GM23338 (cell line): ENCODE data around the gene ZBTB20. TPM values are rescaled to one million over a fixed set of nuclear protein-coding genes. Genes with fewer than 3 reads are reported as not detected.

ENCODE experiments used
- ATAC-seq: fragments of 200-7000 bp; cut with Tn5 transposase; 3 replicates; pipeline ENCODE4 v1.9.1; 2020
- DNase-seq: peaks from one replicate; pipeline ENCODE4 v3.0.0-alpha.2; 2015; ENCODE audit warnings: low spot score
- H2AFZ ChIP-seq: fragments of 200-600 bp; sonication (generic); 2 replicates; pipeline ENCODE4 v1.8.0; 2016; ENCODE audit warnings: antibody characterized with exemption, mild to moderate bottlenecking, moderate library complexity
- H3F3A ChIP-seq: fragments of 200-600 bp; sonication (generic); replicated peaks from 2 replicates; pipeline ENCODE4 v1.8.0; 2017; ENCODE audit warnings: antibody characterized with exemption, mixed run types, low read depth
- H3K27ac ChIP-seq: fragments of 200-600 bp; sonication (generic); 2 replicates; pipeline ENCODE4 v1.6.1; 2016; ENCODE audit warnings: low read depth
- H3K27me3 ChIP-seq: fragments of 200-600 bp; sonication (generic); 2 replicates; pipeline ENCODE4 v1.8.0; 2016; ENCODE audit warnings: mild to moderate bottlenecking, mixed run types, moderate library complexity; ENCODE audit not compliant: insufficient read depth
- H3K36me3 ChIP-seq: fragments of 200-600 bp; sonication (generic); 2 replicates; pipeline ENCODE4 v1.8.0; 2016; ENCODE audit warnings: mild to moderate bottlenecking; ENCODE audit not compliant: insufficient read depth
- H3K4me1 ChIP-seq: fragments of 200-600 bp; sonication (generic); 2 replicates; pipeline ENCODE4 v1.8.0; 2016; ENCODE audit warnings: mild to moderate bottlenecking, moderate library complexity; ENCODE audit not compliant: insufficient read depth
- H3K4me2 ChIP-seq: fragments of 200-600 bp; sonication (generic); 2 replicates; pipeline ENCODE4 v1.7.1; 2017; ENCODE audit warnings: mixed run types
- H3K4me3 ChIP-seq: fragments of 200-600 bp; sonication (generic); 2 replicates; pipeline ENCODE4 v1.6.1; 2016; ENCODE audit warnings: mixed run types
- H3K79me2 ChIP-seq: fragments of 200-600 bp; sonication (generic); replicated peaks from 2 replicates; pipeline ENCODE4 v1.8.0; 2017; ENCODE audit warnings: mild to moderate bottlenecking; ENCODE audit not compliant: insufficient read depth
- H3K9me2 ChIP-seq: fragments of 200-600 bp; sonication (generic); 2 replicates; pipeline ENCODE4 v1.8.0; 2017; ENCODE audit not compliant: insufficient read depth
- H4K20me1 ChIP-seq: fragments of 200-600 bp; sonication (generic); replicated peaks from 2 replicates; pipeline ENCODE4 v1.8.0; 2017; ENCODE audit warnings: mild to moderate bottlenecking; ENCODE audit not compliant: insufficient read depth
- H3K27ac Mint-ChIP-seq: 2 replicates; pipeline ENCODE4 v1.8.0; 2020; ENCODE audit warnings: inconsistent platforms, mild to moderate bottlenecking, moderate library complexity, mixed read lengths
- H3K27me3 Mint-ChIP-seq: 3 replicates; pipeline ENCODE4 v1.8.0; 2022; ENCODE audit warnings: low read depth, mild to moderate bottlenecking, moderate library complexity, mixed read lengths, inconsistent platforms; ENCODE audit not compliant: insufficient read depth, poor library complexity
- H3K36me3 Mint-ChIP-seq: 3 replicates; pipeline ENCODE4 v1.8.0; 2021; ENCODE audit warnings: low read depth, mild to moderate bottlenecking, inconsistent platforms, moderate library complexity, mixed read lengths
- H3K4me1 Mint-ChIP-seq: 3 replicates; pipeline ENCODE4 v1.8.0; 2020; ENCODE audit warnings: mild to moderate bottlenecking, inconsistent platforms, mixed read lengths
- H3K4me3 Mint-ChIP-seq: 3 replicates; pipeline ENCODE4 v1.8.0; 2021; ENCODE audit warnings: moderate library complexity, mild to moderate bottlenecking, inconsistent platforms, mixed read lengths
- H3K9me3 Mint-ChIP-seq: 3 replicates; pipeline ENCODE4 v1.8.0; 2020; ENCODE audit warnings: moderate library complexity, mild to moderate bottlenecking, inconsistent platforms, mixed read lengths
- CTCF ChIP-seq, 2 experiments: fragments of 200-600 bp in 1 of 2; sonication (generic) in 1 of 2; conservative IDR thresholded peaks; 2 replicates each; pipeline versions ENCODE4 v1.5.1 to v1.6.1; 2016 to 2017; ENCODE audit warnings: antibody characterized with exemption in 2 of 2, low read depth in 2 of 2, mild to moderate bottlenecking in 2 of 2, moderate library complexity in 1 of 2
- ETS1 ChIP-seq: IDR thresholded peaks from 2 replicates; pipeline ENCODE4 v1.6.1; 2016; ENCODE audit warnings: antibody characterized with exemption
- EZH2 ChIP-seq: fragments of 200-600 bp; sonication (generic); IDR thresholded peaks from one replicate; pipeline ENCODE4 v1.8.0; 2017; ENCODE audit warnings: antibody characterized with exemption, mild to moderate bottlenecking, low read depth; ENCODE audit not compliant: unreplicated experiment
- EZH2phosphoT487 ChIP-seq: fragments of 200-600 bp; sonication (generic); IDR thresholded peaks from one replicate; pipeline ENCODE4 v1.8.1; 2018; ENCODE audit warnings: antibody characterized with exemption; ENCODE audit not compliant: unreplicated experiment
- JUNB ChIP-seq: IDR thresholded peaks from one replicate; pipeline ENCODE4 v1.6.1; 2016; ENCODE audit warnings: antibody characterized with exemption; ENCODE audit not compliant: unreplicated experiment
- NANOG ChIP-seq: IDR thresholded peaks from 2 replicates; pipeline ENCODE4 v1.6.1; 2016; ENCODE audit warnings: antibody characterized with exemption, borderline replicate concordance
- POLR2AphosphoS5 ChIP-seq: IDR thresholded peaks from 2 replicates; pipeline ENCODE4 v1.6.1; 2016; ENCODE audit warnings: antibody characterized with exemption, low read depth
- REST ChIP-seq: IDR thresholded peaks from one replicate; pipeline ENCODE4 v1.6.1; 2018; ENCODE audit warnings: antibody characterized with exemption; ENCODE audit not compliant: unreplicated experiment
- STAT1 ChIP-seq: IDR thresholded peaks from one replicate; pipeline ENCODE4 v1.6.1; 2016; ENCODE audit warnings: antibody characterized with exemption; ENCODE audit not compliant: unreplicated experiment
- ZNF114 ChIP-seq: fragments of 250-450 bp; sonication (Bioruptor Pico); IDR thresholded peaks from 2 replicates; pipeline ENCODE4 v1.5.0; 2020; ENCODE audit warnings: mild to moderate bottlenecking, moderate library complexity
- ZNF331 ChIP-seq: fragments of 250-450 bp; sonication (Bioruptor Pico); IDR thresholded peaks from 2 replicates; pipeline ENCODE4 v1.5.0; 2020; ENCODE audit warnings: low read depth, mild to moderate bottlenecking, moderate library complexity
- ZNF462 ChIP-seq: fragments of 250-450 bp; sonication (Bioruptor Pico); IDR thresholded peaks from 2 replicates; pipeline ENCODE4 v1.5.0; 2020; ENCODE audit warnings: mild to moderate bottlenecking, moderate library complexity
- polyA plus RNA-seq: library from polyadenylated mRNA; unstranded; fragments of >200 nt; fragmentation: Nextera tagmentation; extraction: Ambion mirVana; gene quantifications from 2 replicates; pipeline ENCODE4 v1.2.1, GENCODE V29; 2016
- total RNA-seq: library from RNA; depleted of rRNA; stranded (reverse); fragments of >200 nt; shearing (Covaris generic); gene quantifications from 2 replicates; pipeline ENCODE4 v1.2.3, GENCODE V29; 2014

ZBTB20 gene
- total and polyA plus RNA-seq, 2 experiments from 2014 or later = 2.0 to 3.3 TPM

GRCh38 chr3:114691871-114692270 is 455.2 kb downstream of the ZBTB20 start (continued):
- TF ChIP-seq REST = no peak
- no peak for TF ChIP-seq JUNB
- no peak for TF ChIP-seq ETS1

GRCh38 chr3:114690911-114691310 is 456.2 kb downstream of the ZBTB20 start:
- Histone ChIP-seq H3K79me2 (no peaks in the 10 kb centered on the region), H3K4me1 (peaks cover 38% of the 10 kb centered on the region), H4K20me1 (no peaks in the 10 kb centered on the region), H3K4me2 (no peak overlapping the region), H3K27me3 (no peaks in the 10 kb centered on the region), H3K4me3 (no peak overlapping the region), H2AFZ (no peak overlapping the region), H3K27ac (no peak overlapping the region), H3K36me3 (no peaks in the 10 kb centered on the region), H3K9me2 (no peaks in the 10 kb centered on the region), H3F3A (no peaks in the 10 kb centered on the region)
- DNase-seq (no peak), ATAC-seq (no peak)
- no peaks in the 10 kb centered on the region for H3K9me3 Mint-ChIP-seq
- no peaks in the 10 kb centered on the region for H3K36me3 Mint-ChIP-seq
- no peak overlapping the region for H3K4me3 Mint-ChIP-seq
- H3K27ac Mint-ChIP-seq = no peak overlapping the region
- no peaks in the 10 kb centered on the region for H3K27me3 Mint-ChIP-seq
- H3K4me1 Mint-ChIP-seq = peaks cover 39% of the 10 kb centered on the region
- TF ChIP-seq ZNF462 (CRISPR knock-in tag) (no peak), NANOG (no peak), ZNF114 (CRISPR knock-in tag) (no peak), ETS1 (no peak), POLR2AphosphoS5 (no peak), EZH2phosphoT487 (no peak), EZH2 (no peak), CTCF (conservative IDR thresholded peaks at IDR 0.05; ENCODE audit: low read depth in 2 of 2) (no peak), JUNB (no peak), ZNF331 (CRISPR knock-in tag) (no peak), STAT1 (no peak)
